Measurements from ENCODE around the gene MXRA5. TPM values are rescaled to one million over a fixed set of nuclear protein-coding genes. Genes with fewer than 3 reads are reported as not detected.

The MXRA5 gene
- total and polyA plus RNA-seq, 9 of the 15 experiments (the other 6 are each of a cell fraction or from before 2014, with no cell fraction given), result 0.02 TPM; not detected in 8

GRCh38 chrX:3286196-3286945, 60.1 kb downstream of the MXRA5 start:
- Histone ChIP-seq H2AFZ (ENCODE audit: low read depth, low read length) (no peak overlapping the region), H3K4me2 (ENCODE audit: insufficient read depth, low read length) (no peak overlapping the region), H3K4me1 (replicated peaks in 1 of 2; ENCODE audit: control insufficient read depth in 2 of 2, insufficient read depth in 2 of 2, low read length in 2 of 2) (no peaks in the 10 kb centered on the region; a peak in 1 of 5 replicates), H3K9ac (ENCODE audit: insufficient read depth in 1 of 2, low read depth in 2 of 2, low read length in 2 of 2) (no peak overlapping the region), H3K27me3 (ENCODE audit: control insufficient read depth in 2 of 2, insufficient read depth in 2 of 2, low read length in 2 of 2) (no peaks in the 10 kb centered on the region), H3K4me3 (no peak overlapping the region), H3K9me3 (replicated peaks; ENCODE audit: control insufficient read depth, insufficient read depth, low read depth, low read length) (no peaks in the 10 kb centered on the region), H4K20me1 (replicated peaks; ENCODE audit: control insufficient read depth, insufficient read depth, low read length) (no peaks in the 10 kb centered on the region), H3K36me3 (ENCODE audit: control insufficient read depth, insufficient read depth, low read length) (no peaks in the 10 kb centered on the region), H3K9me1 (ENCODE audit: control insufficient read depth, insufficient read depth, low read length) (no peaks in the 10 kb centered on the region), H3K27ac (ENCODE audit: extremely low read depth, low read depth, low read length) (no peak overlapping the region), H3K79me2 (ENCODE audit: control insufficient read depth, insufficient read depth, low read length) (no peaks in the 10 kb centered on the region)
- ATAC-seq (no peak), DNase-seq (ENCODE audit: extremely low read depth in 1 of 4, low spot score in 3 of 4) (no peak), FAIRE-seq (no peak)
- TF ChIP-seq NR4A1 (CRISPR knock-in tag; IDR thresholded peaks at IDR 0.05), result no peak
- no peak for TF ChIP-seq NR4A1 (tag; IDR thresholded peaks at IDR 0.05)
- TF ChIP-seq KDM5B (IDR thresholded peaks at IDR 0.05; ENCODE audit: insufficient replicate concordance, low read depth, low read length), result no peak
- TF ChIP-seq BACH1 (tag; IDR thresholded peaks at IDR 0.05), result no peak
- TF ChIP-seq PATZ1 (CRISPR knock-in tag; IDR thresholded peaks at IDR 0.05; ENCODE audit: borderline replicate concordance), result no peak
- TF ChIP-seq CHD4 (IDR thresholded peaks at IDR 0.05; ENCODE audit: insufficient read depth, insufficient replicate concordance, low read depth, low read length, poor library complexity, severe bottlenecking), result no peak
- TF ChIP-seq, protein P1, sequence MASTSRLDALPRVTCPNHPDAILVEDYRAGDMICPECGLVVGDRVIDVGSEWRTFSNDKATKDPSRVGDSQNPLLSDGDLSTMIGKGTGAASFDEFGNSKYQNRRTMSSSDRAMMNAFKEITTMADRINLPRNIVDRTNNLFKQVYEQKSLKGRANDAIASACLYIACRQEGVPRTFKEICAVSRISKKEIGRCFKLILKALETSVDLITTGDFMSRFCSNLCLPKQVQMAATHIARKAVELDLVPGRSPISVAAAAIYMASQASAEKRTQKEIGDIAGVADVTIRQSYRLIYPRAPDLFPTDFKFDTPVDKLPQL (IDR thresholded peaks at IDR 0.05; ENCODE audit: extremely low read depth, insufficient read length), result no peak
- TF ChIP-seq SNAPC5 (CRISPR knock-in tag; IDR thresholded peaks at IDR 0.05), result no peak
- TF ChIP-seq BRF2 (IDR thresholded peaks at IDR 0.05; ENCODE audit: borderline replicate concordance, insufficient read depth, insufficient read length), result no peak
- no peak for TF ChIP-seq HMGXB4 (CRISPR knock-in tag; IDR thresholded peaks at IDR 0.05)
- TF ChIP-seq ZKSCAN1 (IDR thresholded peaks at IDR 0.05; ENCODE audit: low read depth, low read length), result no peak
- TF ChIP-seq CBFB (CRISPR knock-in tag; IDR thresholded peaks at IDR 0.05), result no peak
- TF ChIP-seq TEAD2 (tag; IDR thresholded peaks at IDR 0.05), result no peak
- no peak for TF ChIP-seq RBM15 (IDR thresholded peaks at IDR 0.05; ENCODE audit: insufficient read depth, low read length)
- TF ChIP-seq CXXC5 (CRISPR knock-in tag; IDR thresholded peaks at IDR 0.05), result no peak
- no peak for TF ChIP-seq TARDBP (IDR thresholded peaks at IDR 0.05)
- CTCF ChIA-PET (ENCODE audit: low intra/inter-chr PET ratio), result no interaction called here
- BruUV-seq (replicated peaks), result no TSS peak
- intact Hi-C loops (cut with micrococcal nuclease), result no loop called here
- POLR2A ChIA-PET, result no interaction called here
- in situ Hi-C loops (cut with MboI), result no loop called here
- WGBS (ENCODE audit: insufficient coverage, low coverage, missing lambda C conversion rate), result 2% methylated on average over 12 of the region's 14 CpGs
